Liver (tissue), 3 donors: ENCODE measurements around the gene TMEM45A.

Experiments
- ATF3 ChIP-seq: IDR thresholded peaks from 2 replicates; pipeline ENCODE4 v1.6.1; 2016; ENCODE audit warnings: antibody characterized with exemption
- JUND ChIP-seq, 2 donors: IDR thresholded peaks; 2 replicates each; pipeline ENCODE4 v1.6.1; 2016; ENCODE audit warnings: antibody characterized with exemption in 2 of 2
- SP1 ChIP-seq: IDR thresholded peaks from 2 replicates; pipeline ENCODE4 v1.6.1; 2018; ENCODE audit warnings: antibody characterized with exemption, mild to moderate bottlenecking
- ZBTB33 ChIP-seq: IDR thresholded peaks from 2 replicates; pipeline ENCODE4 v1.6.1; 2016; ENCODE audit warnings: antibody characterized with exemption
- TF ChIP-seq, protein P1 (sequence below): fragments of 150-350 bp; IDR thresholded peaks from 2 replicates; pipeline ENCODE4 v1.5.1; 2017; ENCODE audit warnings: improper control_type of control experiment, low read depth, low read length; ENCODE audit not compliant: missing input control
- donor health status: healthy.
- donor health status: healthy.

- TF ChIP-seq, protein P1, sequence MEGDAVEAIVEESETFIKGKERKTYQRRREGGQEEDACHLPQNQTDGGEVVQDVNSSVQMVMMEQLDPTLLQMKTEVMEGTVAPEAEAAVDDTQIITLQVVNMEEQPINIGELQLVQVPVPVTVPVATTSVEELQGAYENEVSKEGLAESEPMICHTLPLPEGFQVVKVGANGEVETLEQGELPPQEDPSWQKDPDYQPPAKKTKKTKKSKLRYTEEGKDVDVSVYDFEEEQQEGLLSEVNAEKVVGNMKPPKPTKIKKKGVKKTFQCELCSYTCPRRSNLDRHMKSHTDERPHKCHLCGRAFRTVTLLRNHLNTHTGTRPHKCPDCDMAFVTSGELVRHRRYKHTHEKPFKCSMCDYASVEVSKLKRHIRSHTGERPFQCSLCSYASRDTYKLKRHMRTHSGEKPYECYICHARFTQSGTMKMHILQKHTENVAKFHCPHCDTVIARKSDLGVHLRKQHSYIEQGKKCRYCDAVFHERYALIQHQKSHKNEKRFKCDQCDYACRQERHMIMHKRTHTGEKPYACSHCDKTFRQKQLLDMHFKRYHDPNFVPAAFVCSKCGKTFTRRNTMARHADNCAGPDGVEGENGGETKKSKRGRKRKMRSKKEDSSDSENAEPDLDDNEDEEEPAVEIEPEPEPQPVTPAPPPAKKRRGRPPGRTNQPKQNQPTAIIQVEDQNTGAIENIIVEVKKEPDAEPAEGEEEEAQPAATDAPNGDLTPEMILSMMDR = no peak
- no peak for TF ChIP-seq SP1
- TF ChIP-seq JUND (IDR thresholded peaks at IDR 0.05) = no peak
- TF ChIP-seq ATF3 = no peak
- no peak for TF ChIP-seq ZBTB33
Observed at GRCh38 chr3:100486808-100487207, 5.6 kb upstream of the TMEM45A start.
